ENCODE measurements around the gene RAD18.

- no peak for TF ChIP-seq POLR2A (IDR thresholded peaks at IDR 0.05)
- TF ChIP-seq CTCF (IDR thresholded peaks at IDR 0.05): no peak
Observed at GRCh38 chr3:8842293-8842692, 121.0 kb downstream of the RAD18 start.
